ENCODE results near the gene CRYBG1. TPM values are rescaled to one million over a fixed set of nuclear protein-coding genes. Genes with fewer than 3 reads are reported as not detected.

Gene CRYBG1
- total RNA-seq, 1 donor from 2014 or later, result 0.06 TPM

DNA sequence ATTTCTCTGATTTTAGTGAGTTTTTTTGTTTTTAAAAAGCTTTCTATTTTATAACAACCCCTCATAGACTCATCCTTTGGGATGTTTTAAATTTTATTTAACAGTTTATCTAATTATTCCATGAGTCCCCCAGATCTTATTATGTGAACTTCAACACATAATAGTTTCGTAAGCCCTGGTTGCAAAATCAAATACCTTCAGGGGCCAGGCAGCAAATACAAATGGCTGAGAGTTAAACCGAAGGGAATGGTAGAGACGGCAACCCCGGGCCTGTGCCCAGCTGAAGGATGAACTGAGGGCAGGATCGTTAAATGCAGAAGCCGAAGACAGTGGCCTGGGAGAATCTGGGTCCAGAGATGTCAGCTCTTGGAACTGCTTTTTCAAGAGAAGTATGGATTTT is 180.4 kb downstream of the CRYBG1 start:
- Mint-ChIP-seq H3K9me3 (no peaks in the 10 kb centered on the region), H3K27me3 (ENCODE audit: insufficient read depth, low read depth) (no peaks in the 10 kb centered on the region), H3K4me3 (no peak overlapping the region)

DNA sequence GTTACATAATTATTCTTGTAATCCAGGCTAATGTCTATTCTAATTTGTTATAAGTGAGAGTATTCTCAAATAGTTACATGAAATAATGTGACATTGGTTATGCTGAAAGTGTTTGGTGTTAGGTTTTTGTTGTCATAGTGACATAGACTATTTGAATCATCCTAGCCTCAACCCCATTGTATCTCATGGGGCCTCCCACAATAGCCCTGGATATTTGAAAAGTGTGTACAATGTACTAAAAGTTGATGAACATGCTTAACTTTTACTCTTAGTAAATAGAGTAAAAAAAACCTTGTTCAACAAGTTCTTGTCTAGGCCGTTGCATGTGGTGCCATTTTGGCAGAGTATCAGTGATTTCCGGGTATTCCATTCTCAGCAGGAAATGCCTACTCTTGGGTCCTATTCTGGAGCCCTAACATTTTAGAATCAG is 185.8 kb downstream of the CRYBG1 start:
- no peak for DNase-seq (ENCODE audit: low spot score)
- H3K36me3 Mint-ChIP-seq, result no peaks in the 10 kb centered on the region
- H3K4me1 Mint-ChIP-seq, result peaks cover 4% of the 10 kb centered on the region
- Histone ChIP-seq H4K20me1 (ENCODE audit: low read depth) (no peaks in the 10 kb centered on the region), H3K9ac (no peak overlapping the region), H3K79me2 (ENCODE audit: low read depth) (no peaks in the 10 kb centered on the region), H3K4me2 (no peak overlapping the region), H3K4me1 (no peaks in the 10 kb centered on the region), H3F3A (ENCODE audit: low read depth) (no peaks in the 10 kb centered on the region), H3K36me3 (no peaks in the 10 kb centered on the region), H3K9me3 (ENCODE audit: low read depth) (no peaks in the 10 kb centered on the region), H3K27me3 (no peaks in the 10 kb centered on the region), H3K27ac (no peak overlapping the region), H2AFZ (replicated peaks) (no peak overlapping the region), H3K4me3 (no peak overlapping the region)
- no peak overlapping the region for H3K27ac Mint-ChIP-seq
- TF ChIP-seq EZH2phosphoT487 (IDR thresholded peaks at IDR 0.05) (no peak), EZH2 (IDR thresholded peaks at IDR 0.05) (no peak)
- TF ChIP-seq, protein P1, sequence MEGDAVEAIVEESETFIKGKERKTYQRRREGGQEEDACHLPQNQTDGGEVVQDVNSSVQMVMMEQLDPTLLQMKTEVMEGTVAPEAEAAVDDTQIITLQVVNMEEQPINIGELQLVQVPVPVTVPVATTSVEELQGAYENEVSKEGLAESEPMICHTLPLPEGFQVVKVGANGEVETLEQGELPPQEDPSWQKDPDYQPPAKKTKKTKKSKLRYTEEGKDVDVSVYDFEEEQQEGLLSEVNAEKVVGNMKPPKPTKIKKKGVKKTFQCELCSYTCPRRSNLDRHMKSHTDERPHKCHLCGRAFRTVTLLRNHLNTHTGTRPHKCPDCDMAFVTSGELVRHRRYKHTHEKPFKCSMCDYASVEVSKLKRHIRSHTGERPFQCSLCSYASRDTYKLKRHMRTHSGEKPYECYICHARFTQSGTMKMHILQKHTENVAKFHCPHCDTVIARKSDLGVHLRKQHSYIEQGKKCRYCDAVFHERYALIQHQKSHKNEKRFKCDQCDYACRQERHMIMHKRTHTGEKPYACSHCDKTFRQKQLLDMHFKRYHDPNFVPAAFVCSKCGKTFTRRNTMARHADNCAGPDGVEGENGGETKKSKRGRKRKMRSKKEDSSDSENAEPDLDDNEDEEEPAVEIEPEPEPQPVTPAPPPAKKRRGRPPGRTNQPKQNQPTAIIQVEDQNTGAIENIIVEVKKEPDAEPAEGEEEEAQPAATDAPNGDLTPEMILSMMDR (IDR thresholded peaks at IDR 0.05), result no peak
- peaks cover 5% of the 10 kb centered on the region for H3K27me3 Mint-ChIP-seq (ENCODE audit: insufficient read depth, low read depth)
- no peaks in the 10 kb centered on the region for H3K9me3 Mint-ChIP-seq
- H3K4me3 Mint-ChIP-seq, result no peak overlapping the region

More for the DNA sequence above, 180.4 kb downstream of the CRYBG1 start:
- Mint-ChIP-seq H3K4me1 (peaks cover 6% of the 10 kb centered on the region), H3K36me3 (no peaks in the 10 kb centered on the region), H3K27ac (no peak overlapping the region)
- Histone ChIP-seq H3K4me2 (no peak overlapping the region), H4K20me1 (ENCODE audit: low read depth) (no peaks in the 10 kb centered on the region), H3K27me3 (no peaks in the 10 kb centered on the region), H3F3A (ENCODE audit: low read depth) (no peaks in the 10 kb centered on the region), H3K9me3 (ENCODE audit: low read depth) (no peaks in the 10 kb centered on the region), H3K79me2 (ENCODE audit: low read depth) (no peaks in the 10 kb centered on the region), H3K36me3 (no peaks in the 10 kb centered on the region), H3K27ac (no peak overlapping the region), H3K4me3 (no peak overlapping the region), H3K4me1 (peaks cover 8% of the 10 kb centered on the region), H3K9ac (no peak overlapping the region), H2AFZ (replicated peaks) (peak overlapping the region; percentile 81)
- DNase-seq (ENCODE audit: low spot score), result no peak
- TF ChIP-seq EZH2 (IDR thresholded peaks at IDR 0.05), result no peak
- TF ChIP-seq, protein P1 (IDR thresholded peaks at IDR 0.05), result no peak
- TF ChIP-seq EZH2phosphoT487 (IDR thresholded peaks at IDR 0.05), result no peak

DNA sequence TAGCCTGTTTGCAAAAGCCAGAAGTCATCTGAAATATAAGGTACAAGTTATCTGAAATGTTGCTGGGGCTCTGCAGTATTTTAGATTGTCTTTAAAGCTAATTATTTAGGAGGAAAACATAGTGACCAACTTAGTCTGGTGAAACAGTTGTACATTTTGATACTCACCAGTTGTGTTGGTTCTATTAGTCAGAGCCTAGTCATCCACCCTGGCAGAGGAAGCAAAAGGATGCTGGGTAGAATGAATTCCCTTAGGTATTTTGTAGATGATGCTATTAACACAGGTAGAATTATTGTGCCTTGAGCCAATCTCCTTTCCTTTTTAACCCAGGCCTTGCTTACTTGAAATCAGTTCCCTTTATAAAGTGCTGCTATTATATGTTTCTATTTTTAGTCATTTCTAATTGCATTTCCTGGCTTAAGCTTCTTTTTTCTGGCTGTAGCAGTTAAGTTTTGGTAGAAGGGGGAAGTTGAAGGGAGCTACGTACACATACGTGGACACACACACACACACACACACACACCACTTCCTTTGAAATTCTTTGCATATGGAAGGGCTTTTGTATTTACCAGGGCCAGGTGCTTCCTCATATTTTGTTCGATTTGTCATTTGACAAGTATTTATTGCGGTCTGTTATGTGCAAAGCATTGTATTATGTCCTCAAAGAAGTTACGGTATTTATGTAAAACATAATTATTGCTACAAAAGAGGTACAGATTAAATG is 186.3 kb downstream of the CRYBG1 start:
- H3K4me3 Mint-ChIP-seq, result no peak overlapping the region
- peaks cover 5% of the 10 kb centered on the region for H3K27me3 Mint-ChIP-seq (ENCODE audit: insufficient read depth, low read depth)
- Histone ChIP-seq H3K9ac (no peak overlapping the region), H3K4me2 (no peak overlapping the region), H3K27me3 (no peaks in the 10 kb centered on the region), H3K9me3 (ENCODE audit: low read depth) (no peaks in the 10 kb centered on the region), H3K79me2 (ENCODE audit: low read depth) (no peaks in the 10 kb centered on the region), H3K36me3 (no peaks in the 10 kb centered on the region), H3F3A (ENCODE audit: low read depth) (no peaks in the 10 kb centered on the region), H3K27ac (no peak overlapping the region), H3K4me1 (no peaks in the 10 kb centered on the region), H3K4me3 (no peak overlapping the region), H4K20me1 (ENCODE audit: low read depth) (no peaks in the 10 kb centered on the region), H2AFZ (replicated peaks) (no peak overlapping the region)
- H3K4me1 Mint-ChIP-seq, result peaks cover 4% of the 10 kb centered on the region
- no peak for DNase-seq (ENCODE audit: low spot score)
- no peaks in the 10 kb centered on the region for H3K9me3 Mint-ChIP-seq
- TF ChIP-seq EZH2 (IDR thresholded peaks at IDR 0.05) (no peak), EZH2phosphoT487 (IDR thresholded peaks at IDR 0.05) (no peak)
- TF ChIP-seq, protein P1 (IDR thresholded peaks at IDR 0.05), result no peak
- H3K36me3 Mint-ChIP-seq, result no peaks in the 10 kb centered on the region
- no peak overlapping the region for H3K27ac Mint-ChIP-seq

Measured in neural progenitor cell (in vitro differentiated cells).